ENCODE data around the gene KRT86.

The KRT86 gene

GRCh38 chr12:52274521-52275120 lies at the start of gene KRT86:
Gene KRT86 (plus strand): TSS chr12:52274645. CDS start chr12:52301917, 27,272 bp downstream.
- Histone ChIP-seq H3K4me1 (ENCODE audit: control insufficient read depth in 1 of 2, insufficient read depth in 1 of 2, low read depth in 1 of 2, low read length in 1 of 2) (no peaks in the 10 kb centered on the region), H3K27ac (no peak within 1 kb of the TSS), H3K4me3 (ENCODE audit: low read depth in 1 of 2, low read length in 1 of 2) (no peak within 1 kb of the TSS), H3K27me3 (peaks cover 81% of the 10 kb centered on the region), H3K9me3 (no peaks in the 10 kb centered on the region), H3K36me3 (no peaks in the 10 kb centered on the region)
- TF ChIP-seq, protein P1, sequence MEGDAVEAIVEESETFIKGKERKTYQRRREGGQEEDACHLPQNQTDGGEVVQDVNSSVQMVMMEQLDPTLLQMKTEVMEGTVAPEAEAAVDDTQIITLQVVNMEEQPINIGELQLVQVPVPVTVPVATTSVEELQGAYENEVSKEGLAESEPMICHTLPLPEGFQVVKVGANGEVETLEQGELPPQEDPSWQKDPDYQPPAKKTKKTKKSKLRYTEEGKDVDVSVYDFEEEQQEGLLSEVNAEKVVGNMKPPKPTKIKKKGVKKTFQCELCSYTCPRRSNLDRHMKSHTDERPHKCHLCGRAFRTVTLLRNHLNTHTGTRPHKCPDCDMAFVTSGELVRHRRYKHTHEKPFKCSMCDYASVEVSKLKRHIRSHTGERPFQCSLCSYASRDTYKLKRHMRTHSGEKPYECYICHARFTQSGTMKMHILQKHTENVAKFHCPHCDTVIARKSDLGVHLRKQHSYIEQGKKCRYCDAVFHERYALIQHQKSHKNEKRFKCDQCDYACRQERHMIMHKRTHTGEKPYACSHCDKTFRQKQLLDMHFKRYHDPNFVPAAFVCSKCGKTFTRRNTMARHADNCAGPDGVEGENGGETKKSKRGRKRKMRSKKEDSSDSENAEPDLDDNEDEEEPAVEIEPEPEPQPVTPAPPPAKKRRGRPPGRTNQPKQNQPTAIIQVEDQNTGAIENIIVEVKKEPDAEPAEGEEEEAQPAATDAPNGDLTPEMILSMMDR (IDR thresholded peaks at IDR 0.05) = no peak

GRCh38 chr12:52225752-52226151 lies 48.7 kb upstream of the KRT86 start:
- Histone ChIP-seq H3K36me3 (no peaks in the 10 kb centered on the region), H3K4me1 (ENCODE audit: control insufficient read depth in 1 of 2, insufficient read depth in 1 of 2, low read depth in 1 of 2, low read length in 1 of 2) (no peaks in the 10 kb centered on the region), H3K4me3 (ENCODE audit: low read depth in 1 of 2, low read length in 1 of 2) (no peak overlapping the region), H3K9me3 (no peaks in the 10 kb centered on the region), H3K27ac (no peak overlapping the region), H3K27me3 (peaks cover 78% of the 10 kb centered on the region)
- TF ChIP-seq, protein P1 (IDR thresholded peaks at IDR 0.05) = no peak

GRCh38 chr12:52226446-52226845 lies 48.0 kb upstream of the KRT86 start:
- Histone ChIP-seq H3K9me3 (no peaks in the 10 kb centered on the region), H3K4me1 (ENCODE audit: control insufficient read depth in 1 of 2, insufficient read depth in 1 of 2, low read depth in 1 of 2, low read length in 1 of 2) (no peaks in the 10 kb centered on the region), H3K36me3 (no peaks in the 10 kb centered on the region), H3K27ac (no peak overlapping the region), H3K4me3 (ENCODE audit: low read depth in 1 of 2, low read length in 1 of 2) (no peak overlapping the region), H3K27me3 (peaks cover 78% of the 10 kb centered on the region)
- TF ChIP-seq, protein P1 (IDR thresholded peaks at IDR 0.05) = no peak

DNA sequence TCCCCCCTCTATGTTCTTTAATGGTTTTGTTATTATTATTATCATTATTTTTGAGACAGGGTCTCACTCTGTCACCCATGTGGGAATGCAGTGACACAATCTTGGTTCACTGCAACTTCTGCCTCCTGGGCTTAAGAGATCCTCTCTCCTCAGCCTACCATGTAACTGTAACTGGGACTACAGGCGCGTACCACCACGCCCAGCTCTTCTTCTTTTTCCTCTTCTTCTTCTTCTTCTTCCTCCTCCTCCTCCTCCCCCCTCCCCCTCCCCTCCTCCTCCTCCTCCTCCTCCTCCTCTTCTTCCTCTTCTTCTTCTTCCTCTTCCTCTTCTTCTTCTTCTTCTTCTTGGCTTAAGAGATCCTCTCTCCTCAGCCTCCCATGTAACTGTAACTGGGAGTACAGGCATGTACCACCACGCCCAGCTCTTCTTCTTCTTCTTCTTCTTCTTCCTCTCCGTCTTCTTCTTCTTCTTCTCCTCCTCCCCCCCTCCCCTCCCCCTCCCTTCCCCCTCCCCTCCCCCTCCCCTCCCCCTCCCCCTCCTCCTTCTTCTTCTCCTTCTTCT lies 46.8 kb upstream of the KRT86 start:
- TF ChIP-seq, protein P1 (IDR thresholded peaks at IDR 0.05) = no peak
- H3K4me3 ChIP-seq (ENCODE audit: low read depth in 1 of 2, low read length in 1 of 2) = no peak overlapping the region
- H3K9me3 ChIP-seq = no peaks in the 10 kb centered on the region
- no peaks in the 10 kb centered on the region for H3K4me1 ChIP-seq (ENCODE audit: control insufficient read depth in 1 of 2, insufficient read depth in 1 of 2, low read depth in 1 of 2, low read length in 1 of 2)
- peaks cover 78% of the 10 kb centered on the region for H3K27me3 ChIP-seq
- no peaks in the 10 kb centered on the region for H3K36me3 ChIP-seq
- H3K27ac ChIP-seq = no peak overlapping the region

DNA sequence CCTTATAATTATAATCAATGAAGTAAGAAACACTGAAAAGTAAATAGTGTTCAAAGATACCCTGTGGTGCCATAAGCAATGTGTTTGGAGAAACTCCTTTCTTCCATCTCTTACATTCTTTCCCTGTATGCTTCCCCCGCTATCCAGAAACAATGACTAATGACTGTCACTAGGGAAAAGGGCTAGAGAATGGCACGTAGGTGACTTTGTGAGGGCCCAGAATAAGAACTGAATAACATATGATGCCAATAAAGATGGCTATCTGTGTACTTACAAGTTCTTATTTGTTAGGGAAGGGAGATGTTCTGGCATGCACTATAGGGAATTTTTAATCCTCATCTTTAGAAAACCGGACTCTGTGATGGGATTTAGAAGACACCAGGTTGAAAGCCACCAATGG lies 46.1 kb upstream of the KRT86 start:
- TF ChIP-seq, protein P1 (IDR thresholded peaks at IDR 0.05) = no peak
- H3K36me3 ChIP-seq = no peaks in the 10 kb centered on the region

More for the DNA sequence above, 46.1 kb upstream of the KRT86 start:
- Histone ChIP-seq H3K4me1 (ENCODE audit: control insufficient read depth in 1 of 2, insufficient read depth in 1 of 2, low read depth in 1 of 2, low read length in 1 of 2) (no peaks in the 10 kb centered on the region), H3K9me3 (no peaks in the 10 kb centered on the region), H3K27me3 (peaks cover 78% of the 10 kb centered on the region), H3K4me3 (ENCODE audit: low read depth in 1 of 2, low read length in 1 of 2) (no peak overlapping the region), H3K27ac (no peak overlapping the region)
